Measurements from ENCODE around the gene KCNK15.
"Not testable (repeated sequence)": the region's sequence is repeated elsewhere in the genome, so short reads cannot be mapped to it uniquely, and the experiment has no call there.

The KCNK15 gene

GRCh38 chr20:44745598-44746366 is at the start of gene KCNK15:
Gene KCNK15, plus strand, starts transcription at chr20:44745865. Its CDS starts 46 bp downstream, at chr20:44745911.
- peak; percentile 59 for DNase-seq (ENCODE audit: low spot score)

GRCh38 chr20:44696315-44696714 is 49.4 kb upstream of the KCNK15 start:
- DNase-seq (ENCODE audit: low spot score), result no peak
- TF ChIP-seq CTCF (IDR thresholded peaks at IDR 0.05; ENCODE audit: extremely low read depth, missing control alignments), result no peak

More at GRCh38 chr20:44745598-44746366, at the start of gene KCNK15:
- TF ChIP-seq CTCF (IDR thresholded peaks at IDR 0.05; ENCODE audit: extremely low read depth, missing control alignments), result no peak

GRCh38 chr20:44697041-44697440 is 48.6 kb upstream of the KCNK15 start:
- DNase-seq (ENCODE audit: low spot score), result not testable (repeated sequence)

GRCh38 chr20:44698351-44698750 is 47.3 kb upstream of the KCNK15 start:
- DNase-seq (ENCODE audit: low spot score), result no peak
- TF ChIP-seq CTCF (IDR thresholded peaks at IDR 0.05; ENCODE audit: extremely low read depth, missing control alignments), result no peak

- DNase-seq (ENCODE audit: low spot score), result no peak
- TF ChIP-seq CTCF (IDR thresholded peaks at IDR 0.05; ENCODE audit: extremely low read depth, missing control alignments), result no peak
Observed at GRCh38 chr20:44700306-44700705, 45.4 kb upstream of the KCNK15 start.

GRCh38 chr20:44701118-44701857 is 44.4 kb upstream of the KCNK15 start:
- no peak for TF ChIP-seq CTCF (IDR thresholded peaks at IDR 0.05; ENCODE audit: extremely low read depth, missing control alignments)
- DNase-seq (ENCODE audit: low spot score), result no peak

GRCh38 chr20:44701858-44702256 is 43.8 kb upstream of the KCNK15 start:
- no peak for DNase-seq (ENCODE audit: low spot score)
- no peak for TF ChIP-seq CTCF (IDR thresholded peaks at IDR 0.05; ENCODE audit: extremely low read depth, missing control alignments)

Measured in GM20000 (cell line).